ENCODE measurements around the gene PIP5K1B. TPM values are rescaled to one million over a fixed set of nuclear protein-coding genes. Genes with fewer than 3 reads are reported as not detected.

PIP5K1B gene
- total RNA-seq, 1 experiment from 2014 or later = not detected

DNA sequence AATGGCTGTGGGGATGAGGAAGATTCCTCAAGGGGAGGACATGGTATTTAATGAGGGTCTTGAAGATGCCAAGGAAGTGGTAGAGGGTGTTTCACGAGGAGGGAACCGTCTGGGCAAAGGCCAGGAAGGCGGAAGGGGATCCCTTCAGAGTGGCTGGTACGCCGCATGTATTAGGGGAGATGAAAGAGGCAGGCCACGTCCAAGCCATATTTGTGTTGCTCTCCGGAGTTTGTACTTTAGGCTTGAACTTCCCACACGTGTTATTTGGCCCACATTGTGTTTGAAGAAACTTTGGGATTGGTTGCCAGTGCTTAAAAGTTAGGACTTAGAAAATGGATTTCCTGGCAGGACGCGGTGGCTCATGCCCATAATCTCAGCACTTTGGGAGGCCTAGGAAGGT is 331.8 kb downstream of the PIP5K1B start:
- intact Hi-C loops (cut with micrococcal nuclease; ENCODE audit: unreplicated experiment) = loop anchor here (5.0 kb wide), 3 partner anchors 141 to 896 kb away; no protein-coding TSS in a partner anchor
- DNase-seq (ENCODE audit: low spot score) = no peak
- Histone ChIP-seq H3K36me3 (ENCODE audit: insufficient read depth, low read length, poor library complexity, severe bottlenecking) (no peaks in the 10 kb centered on the region), H3K4me3 (ENCODE audit: low read depth, low read length, poor library complexity, severe bottlenecking) (peak overlapping the region; percentile 57), H3K9me3 (ENCODE audit: low read depth, low read length, poor library complexity, severe bottlenecking) (no peaks in the 10 kb centered on the region), H3K27ac (ENCODE audit: low read depth, low read length, poor library complexity, severe bottlenecking) (no peak overlapping the region), H3K27me3 (replicated peaks; ENCODE audit: insufficient read depth, low read depth, low read length, poor library complexity) (no peaks in the 10 kb centered on the region), H3K4me1 (ENCODE audit: insufficient read depth, low read length, poor library complexity, severe bottlenecking) (no peaks in the 10 kb centered on the region)
- POLR2A ChIA-PET (ENCODE audit: low non-redundant PET) = no interaction called here
- BruUV-seq (replicated peaks) = no TSS peak
- TF ChIP-seq, protein P1, sequence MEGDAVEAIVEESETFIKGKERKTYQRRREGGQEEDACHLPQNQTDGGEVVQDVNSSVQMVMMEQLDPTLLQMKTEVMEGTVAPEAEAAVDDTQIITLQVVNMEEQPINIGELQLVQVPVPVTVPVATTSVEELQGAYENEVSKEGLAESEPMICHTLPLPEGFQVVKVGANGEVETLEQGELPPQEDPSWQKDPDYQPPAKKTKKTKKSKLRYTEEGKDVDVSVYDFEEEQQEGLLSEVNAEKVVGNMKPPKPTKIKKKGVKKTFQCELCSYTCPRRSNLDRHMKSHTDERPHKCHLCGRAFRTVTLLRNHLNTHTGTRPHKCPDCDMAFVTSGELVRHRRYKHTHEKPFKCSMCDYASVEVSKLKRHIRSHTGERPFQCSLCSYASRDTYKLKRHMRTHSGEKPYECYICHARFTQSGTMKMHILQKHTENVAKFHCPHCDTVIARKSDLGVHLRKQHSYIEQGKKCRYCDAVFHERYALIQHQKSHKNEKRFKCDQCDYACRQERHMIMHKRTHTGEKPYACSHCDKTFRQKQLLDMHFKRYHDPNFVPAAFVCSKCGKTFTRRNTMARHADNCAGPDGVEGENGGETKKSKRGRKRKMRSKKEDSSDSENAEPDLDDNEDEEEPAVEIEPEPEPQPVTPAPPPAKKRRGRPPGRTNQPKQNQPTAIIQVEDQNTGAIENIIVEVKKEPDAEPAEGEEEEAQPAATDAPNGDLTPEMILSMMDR (conservative IDR thresholded peaks at IDR 0.05; ENCODE audit: low read depth, low read length) = no peak
- no peak for TF ChIP-seq EZH2 (IDR thresholded peaks at IDR 0.05; ENCODE audit: borderline replicate concordance, low read depth, low read length, poor library complexity, severe bottlenecking)
- CTCF ChIA-PET = interaction anchor here (1.1 kb wide), 1 partner anchor 304 kb away, joined by 8 read pairs; no protein-coding TSS in a partner anchor

DNA sequence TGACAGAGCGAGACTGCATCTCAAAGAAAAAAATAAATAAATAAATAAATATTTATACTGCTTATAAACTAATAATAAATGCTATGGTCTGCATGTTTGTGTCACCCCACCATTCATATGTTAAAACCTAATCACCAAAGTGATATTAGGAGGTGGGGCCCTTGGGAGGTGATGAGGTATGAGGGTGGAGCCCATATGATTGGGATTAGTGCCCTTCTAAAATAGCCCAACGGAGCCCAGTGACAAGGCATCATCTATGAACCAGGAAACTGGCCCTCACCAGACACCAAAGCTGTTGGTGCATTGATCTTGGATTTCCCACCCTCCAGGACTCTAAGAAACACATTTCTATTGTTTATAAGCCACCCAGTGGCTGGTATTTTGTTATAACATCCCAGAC is 335.6 kb downstream of the PIP5K1B start:
- intact Hi-C loops (cut with micrococcal nuclease; ENCODE audit: unreplicated experiment) = no loop called here
- H3K4me3 ChIP-seq (ENCODE audit: low read depth, low read length, poor library complexity, severe bottlenecking) = no peak overlapping the region
- no peak for DNase-seq (ENCODE audit: low spot score)
- ChIA-PET CTCF (no interaction called here), POLR2A (ENCODE audit: low non-redundant PET) (no interaction called here)
- no peaks in the 10 kb centered on the region for H3K9me3 ChIP-seq (ENCODE audit: low read depth, low read length, poor library complexity, severe bottlenecking)
- H3K27ac ChIP-seq (ENCODE audit: low read depth, low read length, poor library complexity, severe bottlenecking) = no peak overlapping the region
- no TSS peak for BruUV-seq (replicated peaks)
- TF ChIP-seq EZH2 (IDR thresholded peaks at IDR 0.05; ENCODE audit: borderline replicate concordance, low read depth, low read length, poor library complexity, severe bottlenecking) = no peak
- TF ChIP-seq, protein P1 (conservative IDR thresholded peaks at IDR 0.05; ENCODE audit: low read depth, low read length) = no peak
- H3K27me3 ChIP-seq (replicated peaks; ENCODE audit: insufficient read depth, low read depth, low read length, poor library complexity) = no peaks in the 10 kb centered on the region
- H3K36me3 ChIP-seq (ENCODE audit: insufficient read depth, low read length, poor library complexity, severe bottlenecking) = no peaks in the 10 kb centered on the region
- H3K4me1 ChIP-seq (ENCODE audit: insufficient read depth, low read length, poor library complexity, severe bottlenecking) = no peaks in the 10 kb centered on the region

DNA sequence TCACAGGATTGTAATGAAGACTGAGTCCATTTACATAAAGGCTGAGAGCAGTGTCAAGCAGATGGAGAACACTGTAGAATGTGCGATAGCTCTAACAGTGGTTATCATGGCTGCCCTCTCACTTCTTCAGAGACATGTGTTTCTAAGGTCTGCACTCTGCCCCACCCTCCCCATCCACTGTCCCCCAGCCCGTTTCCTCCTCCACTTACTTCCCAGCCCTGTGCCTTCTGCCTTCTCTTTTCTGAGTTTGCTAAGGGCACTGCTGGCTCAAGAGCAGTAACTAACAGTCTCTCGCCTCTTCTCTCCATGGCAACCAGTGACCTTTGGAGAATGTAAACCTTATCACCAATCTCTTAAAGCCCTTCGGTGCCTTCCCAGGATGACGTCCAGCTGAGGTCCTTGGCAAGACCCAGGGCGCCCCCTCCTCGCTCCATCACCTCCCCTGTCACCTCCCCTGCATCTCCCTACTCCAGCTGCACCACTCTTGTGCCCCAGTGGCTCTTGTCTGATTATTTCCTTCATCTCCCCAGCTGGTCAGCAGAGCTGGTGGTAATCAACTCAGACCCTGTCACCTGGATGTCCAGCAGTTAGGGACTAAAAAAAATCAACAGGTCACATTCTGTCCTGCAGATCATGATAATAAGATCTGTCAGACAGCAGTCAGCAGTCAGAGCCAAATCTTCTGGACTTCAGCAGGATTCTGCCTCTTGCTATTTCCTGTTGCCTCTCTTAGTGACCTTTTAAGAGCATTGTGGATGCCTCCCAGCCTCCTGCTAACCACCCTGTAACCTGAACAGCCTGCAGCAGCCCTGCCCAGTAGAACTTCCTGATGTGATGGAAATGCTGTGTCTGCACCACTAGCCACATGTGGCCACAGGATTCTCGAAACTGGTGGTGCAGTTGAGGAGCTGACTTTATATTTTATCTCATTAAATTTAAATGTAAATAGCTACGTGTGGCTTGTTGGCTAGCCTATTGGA is 339.5 kb downstream of the PIP5K1B start:
- ChIA-PET POLR2A (ENCODE audit: low non-redundant PET) (interaction anchor here (0.5 kb wide), 1 partner anchor 846 kb away, joined by 3 read pairs; no protein-coding TSS in a partner anchor), CTCF (no interaction called here)
- Histone ChIP-seq H3K9me3 (ENCODE audit: low read depth, low read length, poor library complexity, severe bottlenecking) (no peaks in the 10 kb centered on the region), H3K27me3 (replicated peaks; ENCODE audit: insufficient read depth, low read depth, low read length, poor library complexity) (no peaks in the 10 kb centered on the region), H3K4me3 (ENCODE audit: low read depth, low read length, poor library complexity, severe bottlenecking) (no peak overlapping the region), H3K27ac (ENCODE audit: low read depth, low read length, poor library complexity, severe bottlenecking) (no peak overlapping the region), H3K36me3 (ENCODE audit: insufficient read depth, low read length, poor library complexity, severe bottlenecking) (no peaks in the 10 kb centered on the region), H3K4me1 (ENCODE audit: insufficient read depth, low read length, poor library complexity, severe bottlenecking) (no peaks in the 10 kb centered on the region)
- no TSS peak for BruUV-seq (replicated peaks)
- TF ChIP-seq EZH2 (IDR thresholded peaks at IDR 0.05; ENCODE audit: borderline replicate concordance, low read depth, low read length, poor library complexity, severe bottlenecking) = no peak
- no peak for DNase-seq (ENCODE audit: low spot score)
- intact Hi-C loops (cut with micrococcal nuclease; ENCODE audit: unreplicated experiment) = no loop called here
